GM23338 (cell line): ENCODE data around the gene RAP1GAP2. TPM values are rescaled to one million over a fixed set of nuclear protein-coding genes. Genes with fewer than 3 reads are reported as not detected.

Source experiments
- ATAC-seq: fragments of 200-7000 bp; cut with Tn5 transposase; 3 replicates; pipeline ENCODE4 v1.9.1; 2020
- DNase-seq: peaks from one replicate; pipeline ENCODE4 v3.0.0-alpha.2; 2015; ENCODE audit warnings: low spot score
- H2AFZ ChIP-seq: fragments of 200-600 bp; sonication (generic); 2 replicates; pipeline ENCODE4 v1.8.0; 2016; ENCODE audit warnings: antibody characterized with exemption, mild to moderate bottlenecking, moderate library complexity
- H3F3A ChIP-seq: fragments of 200-600 bp; sonication (generic); replicated peaks from 2 replicates; pipeline ENCODE4 v1.8.0; 2017; ENCODE audit warnings: antibody characterized with exemption, mixed run types, low read depth
- H3K27ac ChIP-seq: fragments of 200-600 bp; sonication (generic); 2 replicates; pipeline ENCODE4 v1.6.1; 2016; ENCODE audit warnings: low read depth
- H3K27me3 ChIP-seq: fragments of 200-600 bp; sonication (generic); 2 replicates; pipeline ENCODE4 v1.8.0; 2016; ENCODE audit warnings: mild to moderate bottlenecking, mixed run types, moderate library complexity; ENCODE audit not compliant: insufficient read depth
- H3K36me3 ChIP-seq: fragments of 200-600 bp; sonication (generic); 2 replicates; pipeline ENCODE4 v1.8.0; 2016; ENCODE audit warnings: mild to moderate bottlenecking; ENCODE audit not compliant: insufficient read depth
- H3K4me1 ChIP-seq: fragments of 200-600 bp; sonication (generic); 2 replicates; pipeline ENCODE4 v1.8.0; 2016; ENCODE audit warnings: mild to moderate bottlenecking, moderate library complexity; ENCODE audit not compliant: insufficient read depth
- H3K4me2 ChIP-seq: fragments of 200-600 bp; sonication (generic); 2 replicates; pipeline ENCODE4 v1.7.1; 2017; ENCODE audit warnings: mixed run types
- H3K4me3 ChIP-seq: fragments of 200-600 bp; sonication (generic); 2 replicates; pipeline ENCODE4 v1.6.1; 2016; ENCODE audit warnings: mixed run types
- H3K79me2 ChIP-seq: fragments of 200-600 bp; sonication (generic); replicated peaks from 2 replicates; pipeline ENCODE4 v1.8.0; 2017; ENCODE audit warnings: mild to moderate bottlenecking; ENCODE audit not compliant: insufficient read depth
- H3K9me2 ChIP-seq: fragments of 200-600 bp; sonication (generic); 2 replicates; pipeline ENCODE4 v1.8.0; 2017; ENCODE audit not compliant: insufficient read depth
- H4K20me1 ChIP-seq: fragments of 200-600 bp; sonication (generic); replicated peaks from 2 replicates; pipeline ENCODE4 v1.8.0; 2017; ENCODE audit warnings: mild to moderate bottlenecking; ENCODE audit not compliant: insufficient read depth
- H3K27ac Mint-ChIP-seq: 2 replicates; pipeline ENCODE4 v1.8.0; 2020; ENCODE audit warnings: inconsistent platforms, mild to moderate bottlenecking, moderate library complexity, mixed read lengths
- H3K27me3 Mint-ChIP-seq: 3 replicates; pipeline ENCODE4 v1.8.0; 2022; ENCODE audit warnings: low read depth, mild to moderate bottlenecking, moderate library complexity, mixed read lengths, inconsistent platforms; ENCODE audit not compliant: insufficient read depth, poor library complexity
- H3K36me3 Mint-ChIP-seq: 3 replicates; pipeline ENCODE4 v1.8.0; 2021; ENCODE audit warnings: low read depth, mild to moderate bottlenecking, inconsistent platforms, moderate library complexity, mixed read lengths
- H3K4me1 Mint-ChIP-seq: 3 replicates; pipeline ENCODE4 v1.8.0; 2020; ENCODE audit warnings: mild to moderate bottlenecking, inconsistent platforms, mixed read lengths
- H3K4me3 Mint-ChIP-seq: 3 replicates; pipeline ENCODE4 v1.8.0; 2021; ENCODE audit warnings: moderate library complexity, mild to moderate bottlenecking, inconsistent platforms, mixed read lengths
- H3K9me3 Mint-ChIP-seq: 3 replicates; pipeline ENCODE4 v1.8.0; 2020; ENCODE audit warnings: moderate library complexity, mild to moderate bottlenecking, inconsistent platforms, mixed read lengths
- CREB1 ChIP-seq: fragments of 250-450 bp; sonication (Bioruptor Pico); IDR thresholded peaks from 2 replicates; pipeline ENCODE4 v1.5.0; 2020; ENCODE audit warnings: low read depth, mild to moderate bottlenecking, moderate library complexity
- CTCF ChIP-seq, 2 experiments: fragments of 200-600 bp in 1 of 2; sonication (generic) in 1 of 2; conservative IDR thresholded peaks; 2 replicates each; pipeline versions ENCODE4 v1.5.1 to v1.6.1; 2016 to 2017; ENCODE audit warnings: antibody characterized with exemption in 2 of 2, low read depth in 2 of 2, mild to moderate bottlenecking in 2 of 2, moderate library complexity in 1 of 2
- ETS1 ChIP-seq: IDR thresholded peaks from 2 replicates; pipeline ENCODE4 v1.6.1; 2016; ENCODE audit warnings: antibody characterized with exemption
- POLR2AphosphoS5 ChIP-seq: IDR thresholded peaks from 2 replicates; pipeline ENCODE4 v1.6.1; 2016; ENCODE audit warnings: antibody characterized with exemption, low read depth
- REST ChIP-seq: IDR thresholded peaks from one replicate; pipeline ENCODE4 v1.6.1; 2018; ENCODE audit warnings: antibody characterized with exemption; ENCODE audit not compliant: unreplicated experiment
- STAT1 ChIP-seq: IDR thresholded peaks from one replicate; pipeline ENCODE4 v1.6.1; 2016; ENCODE audit warnings: antibody characterized with exemption; ENCODE audit not compliant: unreplicated experiment
- ZNF114 ChIP-seq: fragments of 250-450 bp; sonication (Bioruptor Pico); IDR thresholded peaks from 2 replicates; pipeline ENCODE4 v1.5.0; 2020; ENCODE audit warnings: mild to moderate bottlenecking, moderate library complexity
- ZNF331 ChIP-seq: fragments of 250-450 bp; sonication (Bioruptor Pico); IDR thresholded peaks from 2 replicates; pipeline ENCODE4 v1.5.0; 2020; ENCODE audit warnings: low read depth, mild to moderate bottlenecking, moderate library complexity
- ZNF462 ChIP-seq: fragments of 250-450 bp; sonication (Bioruptor Pico); IDR thresholded peaks from 2 replicates; pipeline ENCODE4 v1.5.0; 2020; ENCODE audit warnings: mild to moderate bottlenecking, moderate library complexity
- polyA plus RNA-seq: library from polyadenylated mRNA; unstranded; fragments of >200 nt; fragmentation: Nextera tagmentation; extraction: Ambion mirVana; gene quantifications from 2 replicates; pipeline ENCODE4 v1.2.1, GENCODE V29; 2016
- total RNA-seq: library from RNA; depleted of rRNA; stranded (reverse); fragments of >200 nt; shearing (Covaris generic); gene quantifications from 2 replicates; pipeline ENCODE4 v1.2.3, GENCODE V29; 2014

Gene RAP1GAP2
- total and polyA plus RNA-seq, 2 experiments from 2014 or later: 17.8 to 46.1 TPM

GRCh38 chr17:2911755-2912111, 115.5 kb downstream of the RAP1GAP2 start (continued):
- TF ChIP-seq CREB1 (CRISPR knock-in tag): no peak
- no peak for TF ChIP-seq CTCF (conservative IDR thresholded peaks at IDR 0.05; ENCODE audit: low read depth in 2 of 2)
- TF ChIP-seq POLR2AphosphoS5: no peak

- Mint-ChIP-seq H3K27ac (no peak overlapping the region), H3K9me3 (no peaks in the 10 kb centered on the region), H3K4me3 (no peak overlapping the region), H3K36me3 (peaks cover 23% of the 10 kb centered on the region), H3K27me3 (peaks cover 8% of the 10 kb centered on the region), H3K4me1 (peaks cover 23% of the 10 kb centered on the region)
- Histone ChIP-seq H3K4me3 (no peak overlapping the region), H3K27me3 (no peaks in the 10 kb centered on the region), H3K27ac (no peak overlapping the region), H3K79me2 (peaks cover 76% of the 10 kb centered on the region), H3F3A (no peaks in the 10 kb centered on the region), H3K4me1 (peaks cover 4% of the 10 kb centered on the region; the same call in 1 of the 2 replicates), H3K9me2 (no peaks in the 10 kb centered on the region), H3K36me3 (no peaks in the 10 kb centered on the region), H2AFZ (no peak overlapping the region), H3K4me2 (no peak overlapping the region), H4K20me1 (peaks cover 27% of the 10 kb centered on the region)
- no peak for TF ChIP-seq CTCF (conservative IDR thresholded peaks at IDR 0.05; ENCODE audit: low read depth in 2 of 2)
- no peak for TF ChIP-seq ZNF114 (CRISPR knock-in tag)
- TF ChIP-seq STAT1: no peak
- TF ChIP-seq POLR2AphosphoS5: no peak
- no peak for TF ChIP-seq ETS1
- TF ChIP-seq CREB1 (CRISPR knock-in tag): no peak
- TF ChIP-seq ZNF331 (CRISPR knock-in tag): no peak
- no peak for TF ChIP-seq REST
- no peak for TF ChIP-seq ZNF462 (CRISPR knock-in tag)
- ATAC-seq: no peak
- DNase-seq: no peak
Observed at GRCh38 chr17:2912754-2913153, 116.5 kb downstream of the RAP1GAP2 start.
